8988T (cell line): ENCODE measurements around the gene MMEL1.

Experiments
- DNase-seq: peaks from one replicate; pipeline ENCODE4 v3.0.0; 2011

Gene MMEL1

DNA sequence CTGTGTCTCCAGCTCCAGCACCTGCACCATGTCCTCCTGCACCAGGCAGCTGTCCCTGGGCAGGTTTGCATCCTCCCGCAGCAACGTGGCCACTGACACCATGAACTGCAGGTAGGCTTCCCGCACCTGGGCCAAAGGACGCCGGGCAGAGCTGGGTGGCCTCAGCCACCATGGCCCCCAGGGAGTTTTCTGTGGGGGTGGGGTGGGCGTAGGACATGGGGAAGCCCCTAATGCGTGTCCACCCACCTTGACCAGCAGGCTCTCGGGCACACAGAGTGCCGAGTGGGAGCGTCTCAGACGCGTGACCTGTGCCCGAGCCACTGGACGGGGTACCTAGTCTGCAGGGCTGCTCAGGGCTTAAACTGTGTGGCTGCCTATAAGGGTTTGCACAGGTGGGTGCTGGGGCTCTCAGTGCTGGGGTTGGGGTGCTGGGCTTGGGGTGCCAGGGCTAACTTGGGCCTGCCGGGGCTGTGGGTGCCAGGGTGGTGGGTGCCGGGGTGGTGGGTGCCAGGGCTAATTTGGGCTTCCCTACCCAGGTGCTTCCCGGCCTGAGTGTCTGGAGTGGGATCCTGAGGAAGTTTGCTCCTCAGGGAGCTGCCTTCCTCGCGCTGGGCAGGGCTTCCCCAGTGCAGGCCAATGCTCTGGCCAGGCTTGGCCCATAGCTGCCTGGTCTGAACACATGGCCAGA lies 28.5 kb downstream of the MMEL1 start:
- no peak for DNase-seq

DNA sequence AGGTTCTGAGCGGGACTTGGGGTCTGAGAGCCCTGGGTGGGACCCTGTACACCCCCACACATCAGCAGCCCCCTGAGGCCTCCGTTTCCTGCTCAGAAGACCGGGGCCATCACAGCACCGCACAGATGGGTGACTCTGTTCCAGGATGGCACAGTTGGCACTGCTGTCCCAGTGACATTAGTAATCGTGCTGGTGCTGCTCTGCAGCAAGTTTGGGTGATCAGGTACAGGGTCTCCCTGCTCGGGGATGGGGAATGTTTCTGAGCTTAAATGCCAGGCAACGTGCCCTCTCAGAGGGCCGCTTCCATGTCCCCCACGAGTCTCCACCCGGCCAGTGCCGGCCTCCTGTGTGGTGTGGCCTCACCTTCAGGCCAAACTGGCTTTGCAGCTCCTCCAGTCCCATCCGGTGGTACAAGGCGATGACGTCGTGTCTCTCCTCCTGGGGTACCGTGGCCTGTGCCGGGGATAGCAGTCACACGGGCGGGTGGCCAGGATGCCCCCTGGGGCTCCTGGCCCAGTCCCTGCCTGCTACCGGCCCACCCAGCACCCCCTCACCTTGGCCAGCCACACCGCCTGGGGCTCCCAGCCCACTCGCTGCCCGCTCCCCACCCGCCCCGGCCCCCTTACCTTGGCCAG lies 29.2 kb downstream of the MMEL1 start:
- DNase-seq = no peak

DNA sequence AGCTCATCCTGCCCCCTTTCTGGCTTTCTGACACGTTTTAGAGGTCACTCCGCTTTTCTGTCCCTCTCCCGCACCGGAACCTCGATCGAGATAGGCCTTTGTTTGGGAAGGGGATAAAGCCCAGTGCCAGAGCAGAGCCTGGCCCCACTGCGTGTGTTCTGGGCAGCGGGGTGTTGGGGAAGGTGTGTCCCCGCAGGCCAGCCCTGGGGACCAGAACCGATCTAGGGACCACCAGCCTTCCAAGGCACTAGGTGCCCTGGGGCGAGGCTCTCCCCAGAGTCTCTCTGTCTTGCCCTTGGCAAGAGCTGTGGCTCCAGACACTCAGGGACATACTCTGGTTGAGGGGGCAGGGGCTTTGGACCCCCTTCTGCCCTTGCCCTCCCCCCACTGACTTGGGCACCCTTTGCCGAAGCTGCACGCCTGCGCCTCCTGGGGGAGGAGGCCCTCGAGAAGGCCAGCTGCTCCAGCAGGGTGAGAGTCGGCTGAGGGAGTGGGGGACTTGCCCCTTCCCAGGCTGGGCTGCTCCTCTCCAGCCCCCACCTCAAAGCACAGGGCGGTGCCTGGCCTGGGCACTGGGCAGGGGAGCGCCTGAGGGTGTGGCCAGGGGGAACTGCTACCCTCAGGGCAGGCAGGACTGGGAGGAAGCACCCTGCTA lies 29.8 kb downstream of the MMEL1 start:
- DNase-seq = no peak

DNA sequence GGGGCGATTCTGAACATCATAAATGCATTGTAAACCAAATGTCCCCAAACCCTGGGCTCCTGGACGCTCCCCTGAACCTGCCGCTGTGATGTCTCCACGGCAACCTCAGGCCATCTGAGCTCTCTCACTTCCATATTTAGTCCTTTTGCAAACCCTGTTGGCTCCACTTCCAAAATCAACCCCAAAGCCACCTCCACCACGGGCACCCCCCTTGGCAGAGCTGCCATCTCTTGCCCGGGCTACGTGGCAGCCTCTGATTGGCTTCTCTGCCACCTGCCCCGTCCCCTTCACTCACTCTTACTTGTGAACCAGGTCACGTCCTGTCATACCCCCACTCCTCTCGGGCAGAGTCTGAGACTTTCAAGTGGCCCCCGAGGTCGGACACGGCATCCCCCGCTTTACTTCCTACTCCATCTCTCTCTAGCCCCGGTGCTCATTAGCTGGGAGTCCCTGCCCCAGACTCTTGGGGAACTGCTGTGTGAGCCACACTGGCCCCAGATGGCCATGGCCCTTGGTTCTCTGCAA lies 30.4 kb downstream of the MMEL1 start:
- no peak for DNase-seq

DNA sequence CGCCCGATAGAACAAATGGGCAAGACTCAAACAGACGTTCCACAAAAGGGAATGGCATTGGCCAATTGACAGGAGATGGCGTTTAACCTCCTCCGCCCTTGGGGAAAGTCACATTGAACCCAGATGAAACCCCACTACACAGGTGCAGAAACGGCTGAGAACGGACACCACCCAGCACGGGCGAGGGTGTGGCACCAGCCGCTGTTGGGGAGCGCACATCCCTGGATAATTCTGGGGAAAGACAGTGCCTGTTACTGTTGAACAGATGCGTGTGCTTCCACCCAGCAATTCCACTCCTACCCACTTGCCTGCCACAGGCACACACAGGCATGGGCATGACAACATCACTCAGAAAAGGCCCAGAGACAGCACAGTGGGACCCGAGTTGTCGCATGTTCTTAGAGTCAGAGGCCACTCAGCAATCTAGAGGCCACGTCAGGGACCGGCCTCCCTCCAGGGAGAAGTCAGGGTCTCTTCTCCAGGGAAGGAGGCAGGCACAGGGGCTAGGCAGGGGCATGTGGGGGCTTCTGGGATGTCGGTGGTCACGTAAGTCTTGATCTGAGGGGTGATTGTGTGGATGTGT lies 31.0 kb downstream of the MMEL1 start:
- DNase-seq = no peak

DNA sequence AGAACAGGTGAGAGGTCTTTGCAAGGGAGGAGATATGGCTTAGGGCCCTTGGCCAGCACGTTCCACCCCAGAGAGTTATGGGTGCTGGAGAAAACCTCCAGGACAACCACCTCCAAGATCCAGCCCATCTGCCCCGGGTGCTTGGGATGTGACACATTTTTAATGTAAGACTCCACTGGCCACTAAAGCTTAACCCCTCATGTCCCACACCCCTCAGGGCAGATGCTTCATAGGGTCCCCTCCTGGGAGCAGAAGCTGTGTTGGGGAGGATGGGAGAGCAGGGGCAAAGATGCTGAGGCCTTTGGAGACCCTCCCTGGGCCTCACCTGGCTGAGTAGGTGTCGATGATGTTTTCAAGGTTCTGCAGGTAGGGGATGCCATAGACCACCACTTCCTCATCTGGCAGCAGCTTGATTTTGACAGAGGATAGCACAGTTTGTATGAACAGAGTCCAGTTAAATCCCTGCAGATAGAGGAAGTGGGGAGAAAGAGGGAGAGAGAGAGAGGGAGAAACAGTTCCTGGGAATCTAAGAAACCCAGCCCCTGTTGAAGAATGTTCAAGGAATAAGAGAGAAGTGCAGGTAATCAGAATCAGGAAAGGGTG lies 34.4 kb downstream of the MMEL1 start:
- DNase-seq = no peak

DNA sequence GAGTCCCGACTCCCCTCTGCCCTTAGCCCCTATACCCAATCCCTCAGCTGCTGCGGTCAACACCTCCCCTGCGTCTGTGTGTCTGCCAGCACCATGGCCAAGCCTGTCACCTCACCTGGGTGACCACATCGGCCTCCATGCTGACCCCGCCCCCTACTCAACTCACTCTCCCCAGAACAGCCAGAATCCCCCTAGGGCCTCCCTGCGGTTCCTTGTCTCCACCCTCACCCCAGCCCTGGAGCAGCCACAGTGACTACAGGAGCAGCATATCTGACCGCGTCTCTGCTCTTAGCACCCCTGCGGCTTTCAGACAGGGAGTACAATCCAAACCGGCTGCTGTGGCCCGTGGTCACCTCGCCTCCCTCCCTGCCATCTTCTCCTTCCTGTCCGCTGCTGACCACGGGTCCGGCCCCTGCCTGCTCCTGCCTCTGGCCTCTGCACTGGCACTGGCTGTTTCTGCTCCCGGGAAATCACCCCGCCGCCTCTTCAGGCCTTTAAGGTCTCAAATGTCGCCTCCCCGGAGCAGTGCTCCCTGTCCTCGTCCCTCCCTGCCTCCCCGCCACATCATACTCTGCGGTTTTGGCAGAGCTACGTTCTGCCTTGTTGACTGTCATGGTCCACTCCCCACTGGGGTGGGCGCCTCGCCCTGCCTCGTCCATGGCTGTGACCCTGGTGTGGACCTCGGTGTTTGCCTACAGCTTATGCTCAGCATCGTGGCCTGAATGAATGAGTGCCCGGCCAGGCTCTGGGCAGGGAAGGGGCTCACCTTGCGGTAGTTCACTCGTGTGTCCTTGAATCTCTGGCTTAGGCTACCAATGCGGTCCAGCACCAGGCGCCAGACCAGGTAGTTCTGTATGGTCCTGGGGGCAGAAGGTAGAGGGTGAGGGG lies 35.1 kb downstream of the MMEL1 start:
- DNase-seq = no peak

DNA sequence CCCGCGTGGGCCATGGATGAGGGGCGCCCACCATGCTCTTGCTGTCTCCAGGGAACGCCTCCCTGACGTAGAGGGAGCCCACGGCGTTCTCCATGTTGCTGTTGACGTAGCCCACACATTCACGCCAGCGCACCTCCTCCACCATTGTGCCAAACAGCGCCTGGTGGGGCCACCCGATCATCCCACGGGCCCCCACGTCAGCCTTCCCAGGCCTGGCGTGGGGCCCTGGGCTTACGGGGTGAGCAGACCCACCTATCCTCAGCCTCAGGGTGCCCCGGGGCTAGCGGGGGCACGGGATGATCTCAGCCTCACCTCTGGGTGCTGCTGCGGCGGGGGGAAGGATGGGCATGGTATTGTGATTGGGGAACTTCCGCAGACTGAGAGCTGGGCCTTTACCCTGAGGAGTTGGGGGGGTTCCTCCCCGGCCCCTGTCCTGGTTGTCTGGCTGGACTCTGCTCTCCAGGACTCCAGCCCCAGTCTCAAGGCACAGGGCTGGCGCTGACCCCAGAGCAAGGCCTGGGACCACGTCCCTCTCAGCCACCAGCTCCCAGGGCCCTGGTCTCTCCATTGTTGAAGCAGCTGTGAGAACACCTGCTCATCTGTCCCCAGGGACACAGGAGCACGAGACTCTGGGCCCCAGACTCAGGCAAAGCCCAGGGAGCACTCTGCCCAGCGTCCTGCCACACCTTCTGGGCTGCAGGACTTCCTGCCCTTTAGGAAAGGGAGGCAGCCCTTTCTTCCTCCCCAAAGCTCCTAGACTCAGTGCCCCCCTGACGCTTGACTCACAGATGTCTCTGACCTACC lies 36.1 kb downstream of the MMEL1 start:
- peak; percentile 8 for DNase-seq

DNA sequence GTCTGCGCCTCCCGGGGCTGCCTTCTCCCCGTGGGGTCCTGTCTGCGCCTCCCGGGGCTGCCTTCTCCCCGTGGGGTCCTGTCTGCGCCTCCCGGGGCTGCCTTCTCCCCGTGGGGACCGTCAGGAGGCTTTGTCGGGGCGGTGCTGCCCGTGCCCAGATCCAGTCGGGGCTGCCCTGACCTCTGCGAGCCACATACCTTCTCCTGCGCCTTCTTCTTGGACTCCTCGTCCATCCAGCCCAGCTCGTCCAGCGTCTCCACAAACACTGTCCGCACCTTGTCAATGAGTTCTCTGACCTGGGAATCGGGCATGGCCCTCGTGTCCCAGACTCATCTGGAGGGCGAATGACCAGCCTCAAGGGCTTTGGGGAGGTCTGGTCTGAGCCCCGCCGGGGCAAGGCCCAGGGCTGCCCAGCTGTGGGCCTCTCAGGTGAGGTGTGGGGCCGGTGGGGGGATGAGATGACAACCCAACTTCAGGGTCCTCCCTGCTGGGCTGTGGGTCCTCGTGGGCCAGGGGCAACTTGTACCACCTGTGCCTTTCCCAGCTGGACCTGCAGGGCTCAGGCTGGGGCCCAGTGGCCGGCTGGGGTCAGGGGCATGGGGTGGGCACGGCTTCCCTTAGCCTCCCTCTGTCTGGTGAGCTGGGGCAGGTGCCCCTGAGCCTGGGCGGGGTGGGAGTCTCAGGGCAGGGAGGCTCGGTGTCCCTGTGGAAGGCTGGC lies 36.8 kb downstream of the MMEL1 start:
- DNase-seq = no peak

DNA sequence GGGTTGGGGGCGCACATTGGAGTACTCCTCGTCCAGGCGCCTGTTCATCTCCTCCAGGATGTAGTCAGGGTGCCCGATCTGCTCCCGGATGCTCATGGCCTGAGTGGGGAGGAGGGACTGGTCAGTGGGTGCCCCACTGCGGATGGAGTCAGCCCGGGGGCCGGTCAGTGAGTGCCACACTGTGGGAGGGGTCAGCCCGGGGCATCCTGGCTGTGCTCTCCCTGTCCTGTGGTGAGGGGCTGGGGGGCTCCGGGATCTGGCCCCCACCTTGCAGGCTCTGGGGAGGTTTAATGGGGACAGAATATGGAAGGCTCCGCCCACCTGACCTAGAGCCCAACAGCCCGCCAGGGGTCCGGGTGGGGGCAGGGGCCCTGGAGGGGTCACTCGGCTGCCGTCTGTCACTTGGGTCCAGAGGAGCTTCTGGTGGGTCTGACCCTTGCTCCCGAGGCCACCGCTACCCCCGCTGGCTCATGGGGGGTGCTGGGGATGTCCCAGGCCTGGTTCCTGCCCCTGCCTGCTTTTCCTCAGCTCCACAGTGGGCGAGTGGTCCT lies 37.5 kb downstream of the MMEL1 start:
- peak; percentile 2 for DNase-seq

DNA sequence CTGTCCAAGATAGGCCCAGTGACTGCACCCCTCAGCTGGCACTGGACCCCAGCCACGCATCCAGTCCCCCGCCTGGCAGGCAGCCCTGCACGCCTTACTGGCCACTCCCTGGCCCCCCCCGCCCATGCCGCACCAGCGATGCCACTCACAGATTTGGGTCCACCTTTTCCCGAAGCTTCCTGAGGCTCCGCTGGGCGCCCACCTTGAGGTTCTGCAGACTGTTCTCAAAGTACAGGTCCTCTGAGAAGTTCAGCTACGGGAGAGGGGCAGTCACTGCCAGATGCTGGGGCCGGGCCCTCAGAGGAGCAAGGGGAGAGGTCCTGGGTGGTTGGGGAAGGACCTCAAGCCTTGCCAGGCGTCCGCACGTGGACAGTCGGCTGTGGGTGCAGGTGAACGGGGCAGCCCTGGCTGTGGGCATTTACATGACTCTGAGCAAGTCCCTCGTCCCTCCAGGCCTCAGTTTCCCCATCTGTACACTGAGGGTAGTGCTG lies 38.1 kb downstream of the MMEL1 start:
- DNase-seq = no peak

DNA sequence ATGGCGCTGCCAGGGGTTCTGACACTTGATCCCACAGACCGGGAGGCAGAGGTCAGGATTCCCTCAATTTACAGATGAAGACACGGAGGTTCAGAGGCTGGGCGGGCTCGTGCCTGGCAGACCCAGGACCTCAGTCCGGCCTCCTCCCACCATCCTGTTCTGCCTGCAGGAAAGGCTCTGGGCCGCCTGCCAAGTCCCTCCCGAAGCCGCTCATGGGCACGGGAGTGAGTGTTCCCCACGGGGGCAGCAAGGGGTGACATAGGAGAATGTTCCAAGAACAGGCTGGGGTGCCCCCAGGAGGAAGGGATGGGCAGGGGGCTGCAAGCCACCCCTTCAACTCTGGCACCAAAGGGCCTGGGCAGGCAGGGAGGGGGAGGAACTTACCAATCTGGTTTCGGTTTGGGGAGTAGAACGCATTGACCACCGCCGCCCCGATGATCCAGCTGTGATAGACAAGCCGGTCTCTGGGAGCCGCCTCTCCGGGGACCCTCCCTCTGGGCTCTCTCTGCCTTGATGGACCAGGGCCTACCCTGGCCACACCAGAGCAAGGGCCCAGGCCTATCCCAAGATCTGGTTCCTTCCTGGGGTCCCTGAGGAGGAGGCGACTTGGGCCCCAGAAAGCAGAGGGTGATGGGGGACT lies 38.7 kb downstream of the MMEL1 start:
- no peak for DNase-seq

DNA sequence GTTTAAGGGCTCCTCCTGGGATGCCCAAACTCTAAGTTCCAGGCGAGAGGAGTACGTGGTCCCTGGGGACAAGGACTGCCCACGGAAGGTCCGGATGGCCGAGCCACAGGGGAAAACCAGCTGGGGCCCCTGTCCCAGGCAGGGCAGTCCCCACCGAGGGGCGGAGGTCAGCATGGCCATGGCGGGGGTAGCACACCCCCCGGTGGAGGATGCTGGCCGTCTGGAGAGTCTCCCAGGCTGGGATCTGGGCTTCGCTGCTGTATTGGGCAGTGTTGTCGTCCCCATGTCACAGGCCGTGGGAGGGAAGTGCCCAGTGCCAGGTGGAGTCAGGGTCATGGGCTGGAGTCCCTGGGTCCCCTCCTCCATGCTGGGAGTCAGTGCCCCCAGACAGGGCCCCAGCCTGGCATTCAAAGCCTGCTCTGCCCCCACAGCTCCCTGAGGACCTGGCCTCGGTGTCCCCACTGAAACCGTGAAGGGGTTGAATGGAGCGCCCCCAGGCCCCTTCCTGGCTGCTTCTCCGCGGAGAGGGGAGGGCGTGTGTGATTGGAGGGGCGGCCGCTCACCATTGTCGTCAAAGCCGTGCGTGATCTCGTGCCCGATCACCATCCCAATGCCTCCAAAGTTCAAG lies 39.5 kb downstream of the MMEL1 start:
- peak; percentile 9 for DNase-seq

DNA sequence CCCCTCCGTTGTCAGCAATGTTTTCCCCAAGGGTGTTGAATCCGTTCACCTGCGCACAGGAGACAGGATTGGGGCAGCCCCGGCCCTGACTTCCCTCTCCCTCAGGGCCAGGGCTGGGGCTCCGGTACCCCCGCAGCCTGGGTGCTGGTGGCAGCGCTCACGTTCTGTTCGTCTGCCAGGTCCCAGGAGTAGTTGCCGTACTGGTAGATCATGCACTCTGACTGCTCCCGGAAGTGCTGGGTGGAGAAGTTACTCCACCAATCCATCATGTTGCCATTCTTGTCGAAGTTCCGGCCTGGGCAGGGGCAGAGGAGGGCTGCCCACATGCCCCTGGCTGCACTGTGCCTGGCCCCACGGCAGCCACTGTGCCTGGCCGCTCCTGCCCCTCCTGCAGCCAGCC lies 40.1 kb downstream of the MMEL1 start:
- DNase-seq = no peak

DNA sequence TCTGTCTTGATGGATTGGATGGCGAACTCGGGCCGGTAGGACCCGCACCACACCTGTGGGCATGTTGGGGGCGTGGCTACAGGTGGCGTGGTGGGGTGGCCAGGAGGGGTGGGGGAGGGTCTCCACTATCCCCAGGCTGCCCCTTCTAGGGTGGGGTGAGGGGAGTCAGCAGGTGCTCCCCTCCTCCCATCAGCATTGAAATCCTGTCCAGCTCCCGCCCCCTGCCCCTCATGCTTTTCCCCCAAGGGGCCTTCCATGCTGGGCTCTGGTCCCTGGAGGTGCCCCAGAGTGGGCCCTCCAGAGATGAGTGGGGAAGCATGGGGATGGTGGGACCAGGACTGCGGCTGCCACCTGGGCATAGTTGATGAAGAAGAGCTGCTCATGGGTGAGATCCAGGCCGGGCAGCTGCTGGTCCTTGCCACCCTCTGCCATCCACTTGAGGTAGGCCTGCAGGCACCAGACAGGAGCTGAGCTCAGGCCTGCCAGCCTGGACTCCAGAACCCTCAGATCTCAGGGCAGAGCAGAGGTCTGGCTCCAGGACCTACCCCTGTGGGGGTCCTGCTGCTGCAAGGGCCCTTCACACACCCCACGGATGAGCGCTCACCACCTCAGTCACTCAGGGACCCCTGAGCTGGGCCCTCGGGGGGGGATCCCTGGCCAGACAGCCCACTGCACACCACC lies 41.1 kb downstream of the MMEL1 start:
- no peak for DNase-seq

DNA sequence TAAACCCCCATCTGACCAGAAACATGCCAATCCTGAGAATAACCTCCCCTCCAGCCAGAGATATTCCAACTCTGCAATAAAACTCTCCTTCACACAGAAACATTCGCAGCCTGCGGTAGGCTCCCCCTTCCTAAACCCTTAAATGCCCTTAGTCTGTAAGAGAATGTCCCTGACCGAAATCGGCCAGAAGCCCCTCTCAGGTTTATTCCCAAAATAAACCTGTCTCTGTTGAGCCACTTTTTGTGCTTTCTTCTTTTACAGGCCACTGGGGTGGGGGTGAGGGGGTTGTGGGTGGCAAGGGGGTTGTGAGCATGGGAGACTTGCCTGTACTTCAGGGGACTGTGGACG lies 41.6 kb downstream of the MMEL1 start:
- no peak for DNase-seq

DNA sequence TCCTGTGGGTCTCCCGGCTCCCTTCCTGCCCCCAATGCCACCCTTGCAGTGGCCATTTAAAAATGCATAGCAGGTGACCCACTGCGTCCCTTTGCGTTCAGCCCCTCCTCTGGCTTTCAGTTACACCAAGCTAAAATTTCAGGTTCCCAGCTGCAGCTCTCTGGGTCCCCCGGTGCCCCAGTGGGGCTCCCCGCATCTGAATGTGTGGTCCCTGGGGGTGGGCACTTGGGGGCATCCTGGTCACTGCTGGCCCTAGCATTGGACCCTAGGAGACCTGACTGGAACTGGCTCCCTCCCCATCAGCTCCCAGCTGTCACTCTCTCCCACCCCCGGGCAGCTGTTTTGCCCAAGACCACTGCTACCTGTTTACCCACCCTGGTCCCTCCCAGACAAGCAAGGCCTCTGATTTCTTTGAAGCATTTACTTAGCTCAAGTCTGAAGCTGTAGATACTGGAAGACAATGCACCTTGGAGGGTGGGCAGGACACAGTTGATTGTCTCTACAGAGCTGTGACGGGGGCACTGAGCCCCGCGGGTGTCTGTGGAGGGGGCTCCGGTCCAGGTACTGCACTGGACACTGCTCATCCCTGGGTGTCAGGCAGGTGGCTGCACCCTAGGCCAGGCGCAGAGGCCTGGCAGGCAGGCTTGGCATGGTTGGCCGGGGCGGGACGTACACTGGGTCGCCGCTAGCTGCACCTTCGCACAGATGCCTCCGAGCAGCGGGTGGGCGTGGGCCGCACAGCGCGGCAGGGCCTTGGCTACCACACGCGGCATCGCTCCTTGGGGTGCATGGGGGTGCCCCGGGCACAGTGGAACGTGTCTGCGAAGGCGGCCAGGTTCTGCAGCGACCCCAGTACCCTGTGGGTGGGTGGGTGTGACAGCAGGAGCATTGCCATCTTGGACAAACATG lies 42.3 kb downstream of the MMEL1 start:
- DNase-seq = no peak
